ENCODE measurements around the gene NR2E1. TPM values are rescaled to one million over a fixed set of nuclear protein-coding genes. Genes with fewer than 3 reads are reported as not detected.

NR2E1 gene
- total RNA-seq, 1 donor from 2014 or later: not detected

- Histone ChIP-seq H3K9me3 (no peaks in the 10 kb centered on the region), H3K27ac (peak overlapping the region; percentile 46), H3K36me3 (no peaks in the 10 kb centered on the region), H3K4me3 (peak overlapping the region; percentile 33 to 43), H3K27me3 (no peaks in the 10 kb centered on the region), H3K4me1 (peaks cover 12% of the 10 kb centered on the region)
- intact Hi-C loops (cut with DNase I): no loop called here
- no peak for TF ChIP-seq POLR2AphosphoS5 (IDR thresholded peaks at IDR 0.05; ENCODE audit: insufficient read depth in 1 of 2, low read depth in 1 of 2)
- TF ChIP-seq CTCF (IDR thresholded peaks at IDR 0.05): no peak
- no peak for TF ChIP-seq POLR2A (IDR thresholded peaks at IDR 0.05)
- no peak for DNase-seq (ENCODE audit: extremely low spot score in 2 of 2)
Observed at GRCh38 chr6:108133594-108134179, 32.1 kb upstream of the NR2E1 start.

- no peak for DNase-seq (ENCODE audit: extremely low spot score in 2 of 2)
- Histone ChIP-seq H3K4me3 (peak overlapping the region; percentile 33 to 43), H3K9me3 (no peaks in the 10 kb centered on the region), H3K36me3 (no peaks in the 10 kb centered on the region), H3K27ac (peak overlapping the region; percentile 46), H3K27me3 (no peaks in the 10 kb centered on the region), H3K4me1 (peaks cover 12% of the 10 kb centered on the region)
- intact Hi-C loops (cut with DNase I): no loop called here
- TF ChIP-seq CTCF (IDR thresholded peaks at IDR 0.05): no peak
- TF ChIP-seq POLR2AphosphoS5 (IDR thresholded peaks at IDR 0.05; ENCODE audit: insufficient read depth in 1 of 2, low read depth in 1 of 2): no peak
Observed at GRCh38 chr6:108134213-108134970, 31.4 kb upstream of the NR2E1 start.

DNA sequence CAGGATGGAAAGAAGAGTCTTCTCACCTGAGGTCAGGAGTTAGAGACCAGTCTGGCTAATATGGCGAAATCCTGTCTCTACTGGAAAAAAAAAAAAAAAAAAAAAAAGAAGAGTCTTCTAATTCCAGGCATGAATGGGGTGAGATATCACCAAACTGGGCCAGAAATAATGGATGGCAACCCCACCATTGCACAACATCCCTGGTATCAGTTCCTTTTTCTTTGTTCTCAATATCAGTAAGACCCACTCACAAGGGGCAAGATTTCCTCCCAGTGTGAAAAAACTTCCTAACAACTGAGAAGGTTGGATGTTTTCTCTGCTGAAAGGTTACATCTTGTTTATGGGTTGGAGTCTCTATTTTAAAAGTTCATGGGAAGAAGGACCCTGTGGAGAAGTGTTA lies 23.6 kb upstream of the NR2E1 start:
- Histone ChIP-seq H3K27ac (no peak overlapping the region), H3K9me3 (no peaks in the 10 kb centered on the region), H3K36me3 (no peaks in the 10 kb centered on the region), H3K27me3 (no peaks in the 10 kb centered on the region), H3K4me3 (no peak overlapping the region), H3K4me1 (no peaks in the 10 kb centered on the region)
- TF ChIP-seq POLR2AphosphoS5 (IDR thresholded peaks at IDR 0.05; ENCODE audit: insufficient read depth in 1 of 2, low read depth in 1 of 2) (no peak), CTCF (IDR thresholded peaks at IDR 0.05) (no peak), POLR2A (IDR thresholded peaks at IDR 0.05) (no peak)
- no peak for DNase-seq (ENCODE audit: extremely low spot score in 2 of 2)
- intact Hi-C loops (cut with DNase I): no loop called here

- no peaks in the 10 kb centered on the region for H3K27me3 ChIP-seq
- H3K4me3 ChIP-seq: no peak overlapping the region
- no peak for DNase-seq (ENCODE audit: extremely low spot score in 2 of 2)
- no peaks in the 10 kb centered on the region for H3K36me3 ChIP-seq
- TF ChIP-seq CTCF (IDR thresholded peaks at IDR 0.05) (no peak), POLR2AphosphoS5 (IDR thresholded peaks at IDR 0.05; ENCODE audit: insufficient read depth in 1 of 2, low read depth in 1 of 2) (no peak), POLR2A (IDR thresholded peaks at IDR 0.05) (no peak)
- H3K9me3 ChIP-seq: no peaks in the 10 kb centered on the region
- intact Hi-C loops (cut with DNase I): no loop called here
- H3K4me1 ChIP-seq: no peaks in the 10 kb centered on the region
- H3K27ac ChIP-seq: no peak overlapping the region
Observed at GRCh38 chr6:108145639-108146038, 20.2 kb upstream of the NR2E1 start.

- no peaks in the 10 kb centered on the region for H3K36me3 ChIP-seq
- no peak overlapping the region for H3K27ac ChIP-seq
- no peak overlapping the region for H3K4me3 ChIP-seq
- H3K9me3 ChIP-seq: no peaks in the 10 kb centered on the region
- intact Hi-C loops (cut with DNase I): no loop called here
- no peak for TF ChIP-seq CTCF (IDR thresholded peaks at IDR 0.05)
- TF ChIP-seq POLR2AphosphoS5 (IDR thresholded peaks at IDR 0.05; ENCODE audit: insufficient read depth in 1 of 2, low read depth in 1 of 2): no peak
- peaks cover 7% of the 10 kb centered on the region for H3K4me1 ChIP-seq
- no peaks in the 10 kb centered on the region for H3K27me3 ChIP-seq
- no peak for DNase-seq (ENCODE audit: extremely low spot score in 2 of 2)
Observed at GRCh38 chr6:108152446-108152845, 13.4 kb upstream of the NR2E1 start.
